GM12878 (cell line): ENCODE results near the gene CDH20. TPM values are rescaled to one million over a fixed set of nuclear protein-coding genes. Genes with fewer than 3 reads are reported as not detected.

Source experiments
- CREB1 ChIP-seq: IDR thresholded peaks from 2 replicates; pipeline ENCODE4 v1.6.1; 2012; ENCODE audit warnings: low read depth, mild to moderate bottlenecking, inconsistent platforms
- DPF2 ChIP-seq: fragments of 450-650 bp; IDR thresholded peaks from 2 replicates; pipeline ENCODE4 v1.6.1; 2017; ENCODE audit warnings: mild to moderate bottlenecking
- MYC ChIP-seq: IDR thresholded peaks from 2 replicates; pipeline ENCODE4 v1.6.1; 2011; ENCODE audit warnings: mild to moderate bottlenecking, low read length, moderate library complexity, inconsistent platforms; ENCODE audit not compliant: insufficient read depth, insufficient replicate concordance, insufficient read length, severe bottlenecking
- PML ChIP-seq: IDR thresholded peaks from 2 replicates; pipeline ENCODE4 v1.6.1; 2012; ENCODE audit warnings: low read length, inconsistent platforms
- RAD51 ChIP-seq: fragments of 450-650 bp; IDR thresholded peaks from 2 replicates; pipeline ENCODE4 v1.6.1; 2016; ENCODE audit warnings: moderate library complexity, mild to moderate bottlenecking, inconsistent platforms
- RUNX3 ChIP-seq: IDR thresholded peaks from 2 replicates; pipeline ENCODE4 v1.6.1; 2012; ENCODE audit warnings: low read length, inconsistent platforms
- SKIL ChIP-seq: fragments of 450-650 bp; IDR thresholded peaks from 2 replicates; pipeline ENCODE4 v1.6.1; 2017; ENCODE audit warnings: mild to moderate bottlenecking, low read depth, inconsistent platforms; ENCODE audit not compliant: poor library complexity, severe bottlenecking
- SREBF2 ChIP-seq: IDR thresholded peaks from 2 replicates; pipeline ENCODE4 v1.6.1; 2012; ENCODE audit warnings: mild to moderate bottlenecking, low read length
- polyA plus RNA-seq, 11 experiments: library from polyadenylated mRNA; depleted of rRNA in 4 of 11; unstranded in 6 of 11; stranded (reverse) in 5 of 11; fragments of >200 nt; fragmentation: Nextera tagmentation in 4 of 11; fragmentation: Illumina TruSeq in 1 of 11; extraction: Ambion mirVana in 4 of 11; extraction: Trizol in 1 of 11; gene quantifications; 1 replicate in 1 of 11; 2 replicates in 10 of 11; pipeline versions ENCODE4 v1.2.1 to v1.2.3, GENCODE V29; 2011 to 2016; ENCODE audit warnings: inconsistent platforms in 2 of 11, missing spikeins in 2 of 11, low read depth in 1 of 11
- total RNA-seq, 4 experiments: library from RNA; depleted of rRNA in 3 of 4; stranded (reverse); fragments of >200 nt in 3 of 4; fragmentation: Illumina TruSeq in 1 of 4; extraction: Trizol in 1 of 4; gene quantifications; 2 replicates each; pipeline versions ENCODE4 v1.2.1 to v1.2.3, GENCODE V29; 2013 to 2021
- TF ChIP-seq, protein P1 (sequence below): IDR thresholded peaks from 2 replicates; pipeline ENCODE4 v1.6.1; 2012; ENCODE audit warnings: low read depth, low read length, improper control_type of control experiment
- TF ChIP-seq, protein P2 (sequence below): IDR thresholded peaks from 2 replicates; pipeline ENCODE4 v1.6.1; 2011; ENCODE audit warnings: borderline replicate concordance, low read depth, mild to moderate bottlenecking, moderate library complexity, low read length; ENCODE audit not compliant: insufficient read depth, poor library complexity, severe bottlenecking

Gene CDH20
- total and polyA plus RNA-seq, 10 of the 15 experiments (the other 5 are each of a cell fraction or from before 2014, with no cell fraction given), result not detected

DNA sequence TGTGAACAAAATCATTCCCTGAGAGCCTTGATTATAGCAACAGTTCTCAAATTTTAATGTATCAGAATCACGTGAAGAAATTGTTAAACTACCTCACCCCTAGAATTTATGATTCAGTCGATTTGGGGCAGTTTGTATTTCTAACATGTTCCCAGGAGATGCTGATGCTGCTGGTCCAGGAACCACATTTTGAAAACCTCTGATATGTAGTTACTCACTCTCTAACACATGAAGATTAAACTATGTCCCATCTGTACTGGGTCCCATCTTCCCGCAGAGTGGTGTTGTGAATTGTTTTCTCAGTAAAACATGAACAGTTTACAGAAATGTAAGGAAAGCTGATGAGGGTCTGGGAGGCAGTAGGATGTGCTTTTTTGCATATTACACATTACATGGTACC is 223.1 kb downstream of the CDH20 start (continued):
- TF ChIP-seq, protein P1, sequence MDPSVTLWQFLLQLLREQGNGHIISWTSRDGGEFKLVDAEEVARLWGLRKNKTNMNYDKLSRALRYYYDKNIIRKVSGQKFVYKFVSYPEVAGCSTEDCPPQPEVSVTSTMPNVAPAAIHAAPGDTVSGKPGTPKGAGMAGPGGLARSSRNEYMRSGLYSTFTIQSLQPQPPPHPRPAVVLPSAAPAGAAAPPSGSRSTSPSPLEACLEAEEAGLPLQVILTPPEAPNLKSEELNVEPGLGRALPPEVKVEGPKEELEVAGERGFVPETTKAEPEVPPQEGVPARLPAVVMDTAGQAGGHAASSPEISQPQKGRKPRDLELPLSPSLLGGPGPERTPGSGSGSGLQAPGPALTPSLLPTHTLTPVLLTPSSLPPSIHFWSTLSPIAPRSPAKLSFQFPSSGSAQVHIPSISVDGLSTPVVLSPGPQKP, result no peak
- TF ChIP-seq, protein P2, sequence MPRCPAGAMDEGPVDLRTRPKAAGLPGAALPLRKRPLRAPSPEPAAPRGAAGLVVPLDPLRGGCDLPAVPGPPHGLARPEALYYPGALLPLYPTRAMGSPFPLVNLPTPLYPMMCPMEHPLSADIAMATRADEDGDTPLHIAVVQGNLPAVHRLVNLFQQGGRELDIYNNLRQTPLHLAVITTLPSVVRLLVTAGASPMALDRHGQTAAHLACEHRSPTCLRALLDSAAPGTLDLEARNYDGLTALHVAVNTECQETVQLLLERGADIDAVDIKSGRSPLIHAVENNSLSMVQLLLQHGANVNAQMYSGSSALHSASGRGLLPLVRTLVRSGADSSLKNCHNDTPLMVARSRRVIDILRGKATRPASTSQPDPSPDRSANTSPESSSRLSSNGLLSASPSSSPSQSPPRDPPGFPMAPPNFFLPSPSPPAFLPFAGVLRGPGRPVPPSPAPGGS, result no peak
- TF ChIP-seq SREBF2 (no peak), DPF2 (no peak), CREB1 (no peak), SKIL (no peak), RUNX3 (no peak), MYC (no peak), PML (no peak), RAD51 (no peak)
